Measurements from ENCODE around the gene DICER1. TPM values are rescaled to one million over a fixed set of nuclear protein-coding genes. Genes with fewer than 3 reads are reported as not detected.
"Not testable (repeated sequence)": the region's sequence is repeated elsewhere in the genome, so short reads cannot be mapped to it uniquely, and the experiment has no call there.

The DICER1 gene
- polyA plus RNA-seq, 1 donor from 2014 or later, result 93.8 TPM

- no peaks in the 10 kb centered on the region for H3K36me3 ChIP-seq (ENCODE audit: insufficient read depth, low read length)
- H3K4me2 ChIP-seq (ENCODE audit: low read length), result no peak overlapping the region
- no peak overlapping the region for H3K9ac ChIP-seq (ENCODE audit: low read length)
- H3K79me2 ChIP-seq (replicated peaks; ENCODE audit: insufficient read depth, low read length), result peaks cover 71% of the 10 kb centered on the region
- no peaks in the 10 kb centered on the region for H3K27me3 ChIP-seq (ENCODE audit: insufficient read depth, low read depth, low read length)
- H4K20me1 ChIP-seq (ENCODE audit: insufficient read depth), result no peaks in the 10 kb centered on the region
- H2AFZ ChIP-seq (ENCODE audit: low read depth, low read length), result no peak overlapping the region
- no peak for TF ChIP-seq EP300 (conservative IDR thresholded peaks at IDR 0.05; ENCODE audit: poor library complexity, severe bottlenecking)
- TF ChIP-seq, protein P1, sequence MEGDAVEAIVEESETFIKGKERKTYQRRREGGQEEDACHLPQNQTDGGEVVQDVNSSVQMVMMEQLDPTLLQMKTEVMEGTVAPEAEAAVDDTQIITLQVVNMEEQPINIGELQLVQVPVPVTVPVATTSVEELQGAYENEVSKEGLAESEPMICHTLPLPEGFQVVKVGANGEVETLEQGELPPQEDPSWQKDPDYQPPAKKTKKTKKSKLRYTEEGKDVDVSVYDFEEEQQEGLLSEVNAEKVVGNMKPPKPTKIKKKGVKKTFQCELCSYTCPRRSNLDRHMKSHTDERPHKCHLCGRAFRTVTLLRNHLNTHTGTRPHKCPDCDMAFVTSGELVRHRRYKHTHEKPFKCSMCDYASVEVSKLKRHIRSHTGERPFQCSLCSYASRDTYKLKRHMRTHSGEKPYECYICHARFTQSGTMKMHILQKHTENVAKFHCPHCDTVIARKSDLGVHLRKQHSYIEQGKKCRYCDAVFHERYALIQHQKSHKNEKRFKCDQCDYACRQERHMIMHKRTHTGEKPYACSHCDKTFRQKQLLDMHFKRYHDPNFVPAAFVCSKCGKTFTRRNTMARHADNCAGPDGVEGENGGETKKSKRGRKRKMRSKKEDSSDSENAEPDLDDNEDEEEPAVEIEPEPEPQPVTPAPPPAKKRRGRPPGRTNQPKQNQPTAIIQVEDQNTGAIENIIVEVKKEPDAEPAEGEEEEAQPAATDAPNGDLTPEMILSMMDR (IDR thresholded peaks at IDR 0.05; ENCODE audit: poor library complexity, severe bottlenecking), result no peak
- no peak for TF ChIP-seq TAF1 (IDR thresholded peaks at IDR 0.05; ENCODE audit: low read depth)
- H3F3A ChIP-seq (ENCODE audit: insufficient read depth, low read length, poor library complexity, severe bottlenecking), result no peaks in the 10 kb centered on the region
- no peaks in the 10 kb centered on the region for H3K9me2 ChIP-seq (ENCODE audit: insufficient read depth, low read length)
- H3K27ac ChIP-seq (ENCODE audit: low read length), result no peak overlapping the region
- no peak overlapping the region for H3K4me3 ChIP-seq (ENCODE audit: low read length)
- no peaks in the 10 kb centered on the region for H3K9me3 ChIP-seq (ENCODE audit: low read length)
Observed at GRCh38 chr14:95138876-95139275, 18.5 kb downstream of the DICER1 start.

- H3K36me3 ChIP-seq (ENCODE audit: insufficient read depth, low read length); H2AFZ ChIP-seq (ENCODE audit: low read depth, low read length); H3K9me3 ChIP-seq (ENCODE audit: low read length); H3K4me2 ChIP-seq (ENCODE audit: low read length); H3F3A ChIP-seq (ENCODE audit: insufficient read depth, low read length, poor library complexity, severe bottlenecking); H3K9ac ChIP-seq (ENCODE audit: low read length); H3K9me2 ChIP-seq (ENCODE audit: insufficient read depth, low read length); H3K27ac ChIP-seq (ENCODE audit: low read length); H3K4me3 ChIP-seq (ENCODE audit: low read length); H4K20me1 ChIP-seq (ENCODE audit: insufficient read depth); H3K27me3 ChIP-seq (ENCODE audit: insufficient read depth, low read depth, low read length): not testable (repeated sequence)
- H3K79me2 ChIP-seq (replicated peaks; ENCODE audit: insufficient read depth, low read length), result peaks cover 66% of the 10 kb centered on the region
Observed at GRCh38 chr14:95138455-95138854, 18.9 kb downstream of the DICER1 start.

- no peak overlapping the region for H3K4me3 ChIP-seq (ENCODE audit: low read length)
Observed at GRCh38 chr14:95137804-95138167, 19.5 kb downstream of the DICER1 start.

More at GRCh38 chr14:95137804-95138167, 19.5 kb downstream of the DICER1 start:
- H3F3A ChIP-seq (ENCODE audit: insufficient read depth, low read length, poor library complexity, severe bottlenecking), result no peaks in the 10 kb centered on the region
- no peak overlapping the region for H2AFZ ChIP-seq (ENCODE audit: low read depth, low read length)
- H3K79me2 ChIP-seq (replicated peaks; ENCODE audit: insufficient read depth, low read length), result peaks cover 60% of the 10 kb centered on the region
- no peak overlapping the region for H3K9ac ChIP-seq (ENCODE audit: low read length)
- no peak overlapping the region for H3K27ac ChIP-seq (ENCODE audit: low read length)
- H3K27me3 ChIP-seq (ENCODE audit: insufficient read depth, low read depth, low read length), result no peaks in the 10 kb centered on the region
- no peak for TF ChIP-seq EP300 (conservative IDR thresholded peaks at IDR 0.05; ENCODE audit: poor library complexity, severe bottlenecking)
- TF ChIP-seq RAD21 (conservative IDR thresholded peaks at IDR 0.05), result no peak
- TF ChIP-seq REST (IDR thresholded peaks at IDR 0.05; ENCODE audit: borderline replicate concordance), result no peak
- TF ChIP-seq MXI1 (conservative IDR thresholded peaks at IDR 0.05; ENCODE audit: poor library complexity, severe bottlenecking), result no peak
- no peak for TF ChIP-seq TAF1 (IDR thresholded peaks at IDR 0.05; ENCODE audit: low read depth)
- TF ChIP-seq EZH2 (IDR thresholded peaks at IDR 0.05; ENCODE audit: borderline replicate concordance, insufficient read depth, low read length, poor library complexity, severe bottlenecking), result no peak
- TF ChIP-seq POLR2AphosphoS5 (IDR thresholded peaks at IDR 0.05), result no peak
- TF ChIP-seq, protein P1 (IDR thresholded peaks at IDR 0.05; ENCODE audit: poor library complexity, severe bottlenecking), result no peak
- TF ChIP-seq SMC3 (conservative IDR thresholded peaks at IDR 0.05; ENCODE audit: poor library complexity), result no peak
- H3K9me2 ChIP-seq (ENCODE audit: insufficient read depth, low read length), result no peaks in the 10 kb centered on the region
- H3K9me3 ChIP-seq (ENCODE audit: low read length), result no peaks in the 10 kb centered on the region
- H4K20me1 ChIP-seq (ENCODE audit: insufficient read depth), result no peaks in the 10 kb centered on the region
- no peak overlapping the region for H3K4me2 ChIP-seq (ENCODE audit: low read length)
- H3K36me3 ChIP-seq (ENCODE audit: insufficient read depth, low read length), result no peaks in the 10 kb centered on the region

Data from neural cell (in vitro differentiated cells).